Measurements from ENCODE around the gene GH1.

GH1 gene

DNA sequence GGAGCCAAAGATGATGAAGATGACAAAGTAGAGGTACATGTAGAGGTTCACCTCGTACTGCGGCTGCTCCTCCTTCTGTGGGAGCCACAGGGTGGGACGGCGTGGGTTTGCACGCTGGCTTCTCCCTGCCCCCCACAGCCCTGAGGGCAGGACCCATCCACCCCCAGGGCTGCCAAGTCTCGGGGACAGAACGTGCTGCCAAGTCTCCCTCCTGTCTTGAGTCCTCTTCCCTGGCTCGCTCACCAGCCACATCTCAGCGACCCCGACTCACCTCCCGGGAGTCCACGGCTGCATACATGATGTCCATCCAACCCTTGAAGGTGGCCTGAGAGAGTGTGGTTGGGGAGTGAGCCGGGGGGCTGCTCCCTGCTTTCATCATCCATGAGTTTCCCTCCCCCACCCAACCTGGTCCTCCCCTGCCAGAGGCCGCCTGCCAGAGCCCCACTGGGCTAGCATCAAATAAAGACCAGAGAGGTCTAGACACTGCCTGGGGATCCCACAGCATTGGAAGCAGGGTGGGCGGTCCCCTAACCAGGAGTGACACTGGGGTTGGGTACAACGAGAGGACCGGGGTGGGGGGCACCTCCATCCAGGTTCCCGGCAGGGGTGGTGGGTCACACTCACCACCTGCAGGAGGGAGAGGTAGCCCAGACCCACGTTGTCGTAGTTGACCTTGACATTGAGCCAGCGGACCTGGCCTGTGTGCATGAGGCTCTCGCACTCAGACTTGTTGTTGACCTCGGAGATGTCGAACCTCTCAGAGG, 26.3 kb upstream of the GH1 start:
- no peak for DNase-seq

GRCh38 chr17:63943745-63944144, 25.1 kb upstream of the GH1 start:
- no peak for DNase-seq

DNA sequence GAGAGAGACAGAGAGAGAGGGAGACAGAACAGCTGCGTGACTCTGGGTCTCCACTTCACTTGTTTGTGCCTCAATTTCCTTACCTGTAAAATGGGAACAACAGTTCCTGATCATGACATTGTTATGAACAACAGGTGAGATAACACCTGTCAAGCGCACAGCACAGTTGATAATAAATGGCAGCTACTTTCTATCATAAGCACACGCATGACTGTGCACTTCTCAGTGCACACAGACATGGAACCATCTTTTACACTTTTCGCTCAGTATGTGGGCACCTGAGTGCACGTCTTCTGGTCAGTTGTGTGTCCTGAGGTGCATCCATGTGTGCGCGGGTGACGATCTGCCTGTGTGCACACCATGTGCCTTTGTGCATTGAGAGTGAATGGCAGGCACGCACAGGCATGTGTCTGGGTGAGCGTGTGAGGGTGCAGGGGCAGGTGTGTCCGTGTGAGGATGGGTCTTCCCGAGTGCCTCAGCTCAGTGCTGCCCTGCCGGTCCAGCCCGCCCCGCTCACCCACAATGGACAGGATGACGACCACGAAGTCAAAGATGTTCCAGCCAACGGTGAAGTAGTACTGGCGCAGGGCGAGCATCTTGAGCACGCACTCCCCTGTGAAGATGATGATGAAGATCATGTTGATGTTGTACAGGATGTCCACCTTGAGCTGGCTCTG, 23.8 kb upstream of the GH1 start:
- no peak for DNase-seq

- no peak for DNase-seq
Observed at GRCh38 chr17:63941751-63942150, 23.1 kb upstream of the GH1 start.

DNA sequence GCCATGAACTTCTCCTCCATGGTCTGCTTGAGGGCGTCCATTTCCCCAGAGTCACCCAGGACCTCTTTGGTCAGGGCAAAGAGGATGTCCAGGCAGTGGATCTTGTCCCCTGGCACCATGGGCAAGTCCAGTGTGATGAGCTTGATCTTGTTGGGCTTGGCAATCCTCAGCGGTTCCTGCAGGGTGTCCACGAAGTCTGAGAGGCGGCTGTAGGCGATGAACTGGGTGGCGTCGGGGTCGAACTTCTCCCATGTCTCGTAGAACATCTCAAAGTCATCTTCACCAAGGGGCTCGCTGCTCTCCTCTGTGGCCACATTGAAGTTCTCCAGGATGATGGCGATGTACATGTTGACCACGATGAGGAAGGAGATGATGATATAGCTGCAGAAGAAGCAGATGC, 22.5 kb upstream of the GH1 start:
- DNase-seq = no peak

DNA sequence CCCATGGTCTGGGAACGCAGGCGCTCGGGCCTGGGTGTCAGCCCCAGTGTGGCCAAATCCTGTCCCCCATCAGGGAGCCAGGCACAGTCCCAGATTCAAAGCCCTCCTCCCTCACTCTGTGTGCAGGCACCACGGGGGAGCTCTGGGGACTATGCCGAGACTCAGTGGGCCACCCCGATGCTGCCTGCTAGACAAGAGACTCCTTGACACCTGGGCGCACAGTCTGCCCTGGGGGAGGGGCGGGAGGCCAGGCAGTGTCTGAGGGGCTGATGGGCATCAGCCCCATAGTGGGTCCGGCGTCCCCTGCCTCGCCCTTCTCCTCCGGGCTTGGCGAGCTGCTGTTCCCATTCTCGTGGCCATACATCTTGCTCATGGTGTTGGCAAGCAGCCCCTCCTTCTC, 21.9 kb upstream of the GH1 start:
- no peak for DNase-seq

- DNase-seq = no peak
Observed at GRCh38 chr17:63939884-63940283, 21.2 kb upstream of the GH1 start.

DNA sequence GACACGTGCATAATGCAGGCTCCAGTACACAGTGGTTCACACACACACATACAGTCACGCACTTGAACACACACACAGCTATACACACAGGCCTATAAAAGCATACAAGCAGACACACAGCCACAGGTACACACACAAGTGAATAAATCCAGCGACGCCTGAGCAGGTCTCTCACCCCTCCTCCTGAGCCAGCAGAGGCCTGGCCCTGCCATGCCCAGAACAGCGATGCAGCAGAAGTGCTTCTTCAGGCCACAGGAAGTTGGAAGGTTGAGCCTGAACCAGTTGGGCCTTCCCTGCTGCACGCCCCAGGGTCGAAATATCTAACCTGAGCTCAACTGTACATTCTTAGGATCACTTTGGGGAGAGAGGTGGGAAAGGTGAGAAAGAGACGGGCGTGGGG, 20.8 kb upstream of the GH1 start:
- DNase-seq = no peak

- DNase-seq = no peak
Observed at GRCh38 chr17:63937920-63938319, 19.3 kb upstream of the GH1 start.

GRCh38 chr17:63937319-63937718, 18.7 kb upstream of the GH1 start:
- no peak for DNase-seq

DNA sequence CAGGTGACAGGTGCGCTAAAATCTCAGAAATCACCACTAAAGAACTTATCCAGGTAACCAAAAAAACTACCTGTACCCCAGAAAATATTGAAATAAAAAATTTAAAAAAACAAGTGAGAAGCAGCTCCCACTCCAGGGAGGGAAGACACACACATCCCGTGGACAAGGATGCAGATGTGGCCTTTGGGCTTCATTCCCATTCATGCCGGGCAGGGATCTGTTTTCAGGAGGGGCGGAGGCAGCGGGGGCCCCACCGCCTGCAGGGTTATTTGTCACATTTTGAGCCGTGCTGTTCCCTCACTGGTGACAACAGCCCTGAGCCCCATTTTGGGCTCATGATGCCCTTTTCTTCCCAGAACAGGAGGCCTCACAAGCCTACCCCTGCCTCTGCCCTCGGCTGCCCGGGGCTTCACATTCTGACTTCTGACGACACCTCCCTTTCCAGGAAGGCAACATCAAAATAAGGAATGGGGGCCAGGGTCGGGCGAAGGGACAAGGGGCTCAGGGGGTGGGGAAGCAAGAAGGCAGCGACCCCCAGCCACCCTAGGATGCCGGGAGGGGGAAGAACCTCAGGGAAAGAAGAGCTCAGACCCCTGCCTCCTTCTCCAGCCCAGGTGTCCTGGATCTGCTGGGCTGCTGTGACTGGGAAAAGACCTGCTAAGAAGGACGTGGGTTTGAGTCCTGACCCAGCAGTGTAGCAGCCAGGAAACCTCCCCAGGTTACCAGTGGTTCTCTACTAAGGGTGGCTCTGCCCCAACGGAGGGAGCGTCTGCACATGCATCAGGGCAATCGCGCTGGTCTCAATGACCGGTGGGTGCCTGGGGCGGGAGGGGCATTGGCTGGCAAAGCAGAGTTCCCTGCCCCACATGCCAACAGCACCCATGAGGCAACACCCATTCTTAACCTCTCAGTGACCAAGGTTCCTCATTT, 15.8 kb upstream of the GH1 start:
- no peak for DNase-seq

- DNase-seq = no peak
Observed at GRCh38 chr17:63933598-63933997, 15.0 kb upstream of the GH1 start.

DNA sequence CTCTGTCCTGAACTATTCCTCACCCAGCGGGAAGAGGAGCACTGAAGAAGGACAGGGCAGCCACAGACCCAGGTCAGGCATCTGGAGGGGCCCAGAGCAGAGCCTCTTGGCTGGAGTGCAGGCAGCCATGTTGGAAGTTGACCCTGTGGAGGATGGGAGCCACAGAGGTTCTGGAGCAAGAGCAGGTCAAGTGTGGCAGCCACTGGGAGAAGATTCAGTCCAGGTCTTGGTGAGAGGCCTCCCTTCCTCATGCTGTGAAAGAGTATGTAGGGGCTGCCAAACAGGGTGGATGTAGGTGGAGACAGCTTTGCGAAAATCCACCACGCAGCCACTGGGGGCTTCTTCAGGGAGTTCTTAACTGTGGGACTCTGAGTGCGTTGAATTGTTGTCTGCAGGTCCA, 14.1 kb upstream of the GH1 start:
- DNase-seq = no peak

DNA sequence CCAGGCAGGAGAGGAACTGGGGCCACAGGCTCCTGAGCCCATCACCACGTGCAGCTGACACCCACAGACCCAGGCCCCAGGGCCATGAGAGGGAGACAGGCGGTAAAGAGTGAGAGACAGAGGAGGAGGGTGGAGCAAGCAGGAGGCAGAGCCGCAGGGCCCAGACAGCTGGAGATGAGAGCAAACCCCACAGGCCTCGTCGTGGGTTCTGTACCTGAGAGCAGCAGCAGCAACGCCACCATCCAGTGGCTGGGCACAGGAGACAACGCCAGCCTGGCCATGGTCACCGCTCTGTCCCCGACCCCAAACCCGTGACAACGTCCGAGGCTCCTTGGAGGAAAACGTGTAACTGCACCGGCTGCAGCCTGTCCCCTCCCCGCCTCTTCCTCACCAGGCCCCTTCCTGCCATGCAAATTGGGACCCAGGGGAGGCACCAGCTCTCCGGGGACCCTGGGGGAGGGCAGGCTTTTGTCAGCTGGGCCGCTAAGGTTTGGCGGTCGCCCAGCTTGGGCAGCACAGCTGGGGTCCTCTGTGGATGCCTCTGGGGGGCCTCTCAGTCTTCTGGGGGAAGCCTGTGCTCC, 13.4 kb upstream of the GH1 start, which contains the start of gene CD79B:
CD79B (minus strand) TSS at position 351 of the 581 bp plus-strand sequence; CDS start at position 281, 70 bp downstream.
- no peak for DNase-seq

- no peak for DNase-seq
Observed at GRCh38 chr17:63930951-63931575, 12.4 kb upstream of the GH1 start.

DNA sequence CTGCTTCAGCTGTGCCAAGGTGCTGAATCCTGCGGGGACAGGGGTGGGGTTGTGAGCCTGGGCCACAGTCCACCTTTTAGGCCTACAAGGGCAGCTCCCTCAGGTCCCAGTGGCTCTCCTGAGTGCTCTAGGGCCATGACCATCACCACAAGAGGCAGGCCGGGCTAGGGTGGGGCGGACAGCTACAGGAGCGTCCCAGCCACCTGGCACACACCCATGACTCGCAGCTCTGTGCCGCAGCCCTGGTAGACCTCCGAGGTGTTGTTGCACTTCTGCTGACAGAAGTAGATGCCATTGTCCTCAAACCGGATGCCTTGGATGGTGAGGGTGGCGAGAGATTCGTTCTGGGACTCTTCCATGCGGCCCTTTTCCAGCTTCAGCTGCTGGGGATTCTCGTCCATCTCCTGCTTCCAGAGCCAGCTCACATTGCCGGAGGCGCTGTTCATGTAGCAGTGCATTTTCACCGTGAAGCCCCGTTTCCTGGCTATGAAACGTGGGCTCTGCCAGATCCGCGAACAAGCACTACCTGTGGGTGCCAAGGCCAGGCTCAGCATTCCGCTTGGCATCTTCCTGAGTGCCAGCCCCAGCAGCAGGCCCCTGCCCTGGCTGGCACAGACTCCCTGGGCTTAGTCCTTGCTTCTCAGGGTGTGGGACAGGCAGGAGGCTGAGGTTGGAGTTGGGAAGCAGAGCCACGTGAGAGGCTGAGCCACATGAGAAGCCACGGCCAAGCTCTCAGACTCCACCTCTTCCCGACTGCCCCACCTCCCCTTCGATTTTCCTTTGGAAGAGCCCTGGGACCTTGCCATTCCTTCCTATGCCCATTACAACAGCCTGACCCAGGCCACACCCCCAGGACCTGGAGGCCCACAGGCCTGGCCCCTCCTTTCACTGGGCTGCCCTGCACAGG, 11.5 kb upstream of the GH1 start:
- DNase-seq = no peak

DNA sequence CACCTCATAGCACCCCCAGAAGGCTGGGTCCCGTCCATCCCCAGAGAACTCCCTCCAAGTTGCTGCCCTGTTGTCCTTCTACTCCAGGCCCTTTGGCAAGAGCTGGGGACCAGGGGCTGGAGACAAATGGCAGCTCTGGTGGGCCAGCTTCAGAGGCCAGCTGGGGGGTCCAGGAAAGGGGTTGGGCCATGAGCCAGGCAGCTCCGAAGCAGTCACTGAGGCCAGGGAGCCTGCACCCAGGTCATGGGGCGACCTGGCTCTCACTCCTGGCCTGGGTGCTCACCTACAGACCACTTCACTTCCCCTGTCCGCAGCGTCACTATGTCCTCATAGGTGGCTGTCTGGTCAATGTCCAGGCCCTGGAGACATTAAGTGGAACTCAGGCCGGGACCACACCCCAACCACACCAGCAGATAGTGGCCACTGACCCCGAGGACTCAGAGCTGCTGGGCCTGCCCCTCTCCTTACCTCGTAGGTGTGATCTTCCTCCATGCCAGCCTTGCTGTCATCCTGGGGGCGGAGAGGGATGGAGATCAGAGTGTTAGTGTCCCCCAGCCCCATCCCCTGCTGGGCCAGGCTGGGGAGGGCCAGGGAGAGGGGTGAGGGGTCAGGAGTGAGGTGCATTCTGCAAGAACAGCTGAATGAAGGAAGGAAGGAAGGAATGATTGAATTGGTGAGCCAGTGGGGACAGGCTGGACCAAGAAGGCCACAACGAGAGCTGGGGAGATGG, 10.5 kb upstream of the GH1 start:
- no peak for DNase-seq

DNA sequence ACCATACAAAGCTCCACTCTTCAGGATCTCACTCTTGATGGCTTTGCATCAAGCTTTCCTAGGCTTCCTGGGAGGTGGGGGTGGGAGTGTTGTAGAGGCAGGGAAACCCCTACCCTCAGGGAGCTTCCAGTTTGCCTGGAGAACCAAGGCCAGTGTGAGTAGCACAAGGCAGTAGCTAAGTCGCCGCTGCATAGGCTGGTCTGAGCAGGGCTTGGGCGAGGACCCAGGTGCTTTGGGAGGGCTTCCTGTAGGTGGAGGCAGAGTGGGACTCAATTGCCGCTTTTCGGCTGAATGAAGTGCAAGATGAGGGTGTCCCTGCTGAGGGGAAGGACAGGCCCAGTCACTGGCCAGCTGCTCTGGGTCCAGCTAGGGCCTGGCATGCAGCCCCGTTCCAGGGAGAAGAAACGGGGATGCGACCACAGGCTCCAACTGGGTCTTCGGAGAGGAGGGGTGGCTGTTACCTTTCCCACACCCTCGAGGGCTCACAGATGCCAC, 9.6 kb upstream of the GH1 start:
- DNase-seq = no peak

- no peak for DNase-seq
Observed at GRCh38 chr17:63927464-63928171, 9.0 kb upstream of the GH1 start.

GRCh38 chr17:63926164-63926563, 7.5 kb upstream of the GH1 start:
- no peak for DNase-seq

Measured in SW 1271 (cell line).